Erythroblast (primary cell): Measurements from ENCODE around the gene DNAAF1.
"Not testable (repeated sequence)": the region's sequence is repeated elsewhere in the genome, so short reads cannot be mapped to it uniquely, and the experiment has no call there.

Experiments used
- GATA1 ChIP-seq: IDR thresholded peaks from 2 replicates; pipeline ENCODE4 v1.6.1; 2011; ENCODE audit warnings: low read depth, mild to moderate bottlenecking, control low read depth, low read length, moderate library complexity
- POLR2A ChIP-seq: IDR thresholded peaks from 2 replicates; pipeline ENCODE4 v1.6.1; 2011; ENCODE audit warnings: mild to moderate bottlenecking, low read length

DNA sequence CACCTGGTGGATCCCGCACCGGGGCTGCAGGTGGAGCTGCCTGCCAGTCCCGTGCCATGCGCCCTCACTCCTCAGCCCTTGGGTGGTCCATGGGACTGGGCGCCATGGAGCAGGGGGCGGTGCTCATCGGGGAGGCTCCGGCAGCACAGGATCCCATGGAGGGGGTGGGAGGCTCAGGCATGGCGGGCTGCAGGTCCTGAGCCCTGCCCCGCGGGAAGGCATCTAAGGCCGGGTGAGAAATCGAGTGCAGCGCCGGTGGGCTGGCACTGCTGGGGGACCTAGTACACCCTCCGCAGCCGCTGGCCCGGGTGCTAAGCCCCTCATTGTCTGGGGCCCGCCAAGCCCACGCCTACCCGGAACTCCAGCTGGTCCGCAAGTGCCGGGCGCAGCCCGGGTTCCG lies 59.4 kb downstream of the DNAAF1 start:
- not testable (repeated sequence) for TF ChIP-seq POLR2A, GATA1
